GM19372 (cell line): ENCODE results near the gene NXPH4.

Experiments used
- ATAC-seq: cut with Tn5 transposase; IDR thresholded peaks from one replicate; pipeline ENCODE4 v1.9.1; 2021; ENCODE audit warnings: mild to moderate bottlenecking, low read depth, moderate library complexity; ENCODE audit not compliant: unreplicated experiment

The NXPH4 gene

DNA sequence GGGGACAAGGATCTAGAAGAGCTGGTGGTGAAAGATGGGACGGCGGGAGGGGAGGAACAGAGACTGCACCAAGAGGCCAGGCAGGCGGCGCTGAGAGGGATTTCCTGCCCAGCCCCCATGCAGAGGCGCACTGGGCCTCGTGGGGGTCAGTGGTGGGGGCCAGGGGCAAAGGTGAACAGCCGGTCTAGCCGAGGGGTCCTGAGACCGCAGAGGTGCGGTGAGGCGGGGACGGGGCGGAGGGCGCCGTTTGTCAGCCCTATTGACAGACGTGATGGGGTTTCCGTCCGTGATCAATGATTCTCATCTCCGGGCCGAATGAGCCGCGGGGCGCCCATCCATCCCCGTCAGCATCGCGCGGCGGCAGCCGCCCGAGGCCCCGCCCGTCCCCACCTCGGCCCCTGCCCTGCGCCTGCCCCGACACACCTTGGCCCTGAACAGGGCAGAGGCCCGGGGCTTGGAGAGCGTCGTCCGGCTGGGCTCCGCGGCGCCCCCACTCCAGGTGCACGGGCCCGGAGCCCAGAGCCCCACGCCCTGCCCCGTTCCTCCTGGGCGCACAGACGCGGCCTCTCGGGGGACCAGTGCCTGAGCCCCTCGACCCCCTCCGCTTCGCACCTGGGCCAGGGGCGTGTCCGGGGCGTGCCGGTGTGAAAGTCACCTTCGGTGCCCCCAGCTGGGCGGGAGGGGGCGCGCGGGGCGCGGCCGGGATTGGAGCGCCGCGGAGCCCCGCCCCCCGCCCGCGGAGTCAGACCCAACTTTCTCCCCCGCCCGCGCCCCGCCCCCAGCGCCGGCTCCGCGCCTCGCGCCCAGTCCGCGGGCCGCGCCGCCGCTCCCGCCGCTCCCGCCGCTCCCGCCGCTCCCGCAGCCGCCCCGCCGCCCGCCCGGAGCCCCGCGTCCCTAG, at the start of gene NXPH4:
TSS of gene NXPH4 (plus strand) at position 781 of the 898 bp plus-strand sequence. CDS start 176 bp downstream, outside the sequence.
- no peak for ATAC-seq

DNA sequence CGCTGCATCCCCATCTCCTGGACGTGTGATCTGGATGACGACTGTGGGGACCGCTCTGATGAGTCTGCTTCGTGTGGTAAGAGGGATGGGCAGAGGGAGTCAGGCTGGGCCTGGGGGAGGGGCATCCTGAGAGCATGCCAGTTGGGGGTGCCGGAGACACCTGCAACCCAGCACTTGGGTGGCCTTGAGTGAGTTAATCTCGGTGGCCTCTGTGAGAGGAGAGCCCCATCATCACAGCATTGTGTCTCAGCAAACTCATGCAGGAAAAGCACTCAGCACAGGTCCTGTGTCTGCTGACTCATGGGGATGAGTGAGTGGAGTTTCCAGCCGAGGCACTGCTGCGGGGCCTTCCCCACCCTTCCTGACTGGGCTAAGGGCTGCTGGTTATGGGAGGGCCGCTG, 49.6 kb upstream of the NXPH4 start:
- no peak for ATAC-seq

DNA sequence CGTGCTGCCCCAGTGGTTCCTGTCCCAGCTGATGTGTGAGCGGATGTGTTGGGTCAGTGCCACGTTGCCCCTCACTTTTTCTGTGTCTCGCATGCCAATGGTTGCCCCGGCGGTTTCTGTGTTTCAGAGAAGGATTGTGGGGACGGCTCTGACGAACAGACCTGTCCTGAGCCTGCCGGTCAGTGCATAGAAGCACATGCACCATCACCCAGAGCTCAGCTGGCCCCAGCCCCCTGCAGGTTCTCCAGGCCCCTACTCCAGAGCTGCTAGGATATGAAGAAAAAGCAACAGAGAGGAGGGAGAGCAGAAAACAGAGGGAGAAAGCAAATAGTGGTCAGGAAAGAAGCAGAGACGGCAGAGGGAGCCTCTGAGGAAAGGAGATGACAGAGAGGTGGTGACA, 48.5 kb upstream of the NXPH4 start:
- no peak for ATAC-seq

DNA sequence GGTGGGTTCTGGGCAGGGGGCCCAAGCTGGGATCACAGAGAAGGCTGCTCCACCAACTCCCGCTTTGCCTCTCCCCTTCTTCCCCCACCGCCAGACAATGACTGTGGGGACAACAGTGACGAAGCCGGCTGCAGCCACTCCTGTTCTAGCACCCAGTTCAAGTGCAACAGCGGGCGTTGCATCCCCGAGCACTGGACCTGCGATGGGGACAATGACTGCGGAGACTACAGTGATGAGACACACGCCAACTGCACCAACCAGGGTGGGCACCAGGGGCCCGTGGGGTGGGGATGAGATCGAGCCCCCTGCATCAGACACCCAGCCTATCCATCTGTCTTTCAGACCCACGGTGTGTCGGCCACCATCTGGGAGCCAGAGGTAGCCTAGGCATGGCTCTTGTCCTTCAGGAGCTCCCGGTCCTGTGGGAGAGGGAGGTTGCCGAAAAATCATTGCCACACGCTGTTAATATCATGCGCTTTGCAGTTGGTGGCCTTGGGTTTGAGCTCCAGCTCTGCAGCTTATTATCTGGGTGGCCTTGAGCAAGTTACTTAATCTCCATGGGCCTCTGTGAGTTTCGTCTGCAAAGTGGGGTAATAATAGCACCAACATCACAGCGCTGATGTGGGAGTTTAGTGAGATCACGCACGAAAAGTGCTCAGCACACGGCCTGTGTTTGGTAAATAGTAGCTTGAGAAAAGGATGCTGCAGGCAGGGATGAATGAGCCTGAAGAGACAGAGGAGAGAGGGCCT, 47.4 kb upstream of the NXPH4 start:
- no peak for ATAC-seq

DNA sequence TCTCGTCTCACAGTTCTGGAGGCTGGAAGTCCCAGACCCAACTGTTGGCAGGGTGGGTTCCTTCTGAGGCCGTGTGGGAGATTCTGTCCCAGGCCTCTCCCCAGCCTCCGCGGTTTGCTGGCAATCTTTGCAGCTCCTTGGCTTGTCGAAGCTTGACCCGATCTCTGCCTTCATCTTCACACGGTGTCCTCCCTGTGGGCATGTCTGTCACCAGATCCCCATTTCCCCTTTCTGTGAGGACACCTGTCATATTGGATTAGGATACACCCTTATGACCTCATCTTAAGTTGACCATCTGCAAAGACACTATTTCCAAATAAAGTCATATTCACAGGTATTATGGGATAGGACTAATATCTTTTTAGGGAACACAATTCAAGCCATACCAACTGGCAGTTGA, 46.6 kb upstream of the NXPH4 start:
- no peak for ATAC-seq

DNA sequence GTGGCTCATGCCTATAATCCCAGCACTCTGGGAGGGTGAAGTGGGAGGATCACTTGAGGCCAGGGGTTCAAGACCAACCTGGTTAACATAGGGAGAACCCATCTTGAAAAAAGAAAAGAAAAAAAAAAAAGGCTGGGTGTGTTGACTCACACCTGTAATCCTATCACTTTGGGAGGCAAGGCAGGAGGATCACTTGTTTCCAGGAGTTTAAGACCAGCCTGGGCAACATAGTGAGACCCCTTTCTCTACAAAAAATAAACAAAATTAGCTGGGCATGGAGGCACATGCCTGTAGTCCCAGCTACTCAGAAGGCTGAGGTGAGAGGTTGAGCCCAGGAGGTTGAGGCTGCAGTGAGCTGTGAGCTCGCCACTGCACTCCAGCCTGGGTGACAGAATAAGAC, 46.2 kb upstream of the NXPH4 start:
- ATAC-seq: no peak

DNA sequence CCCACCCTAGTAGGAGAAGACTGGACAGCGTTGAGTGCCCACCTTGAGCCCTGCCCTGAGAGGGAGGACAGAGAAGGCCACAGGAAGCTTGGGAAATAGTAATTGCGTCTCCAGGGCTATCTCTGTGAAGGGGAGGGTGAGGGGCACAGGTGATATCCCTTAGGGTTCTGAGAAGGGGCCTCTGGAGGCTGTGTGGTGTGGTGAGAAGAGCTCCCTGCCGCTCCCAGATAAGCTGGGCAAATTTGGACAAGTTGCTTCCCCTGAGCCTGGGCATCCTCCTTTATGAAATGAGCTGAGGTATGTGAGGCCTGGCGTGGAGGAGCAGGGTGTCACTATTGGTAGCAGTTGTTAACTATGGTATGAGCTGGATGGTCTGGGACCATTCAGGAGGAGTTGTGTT, 45.7 kb upstream of the NXPH4 start:
- ATAC-seq: no peak

DNA sequence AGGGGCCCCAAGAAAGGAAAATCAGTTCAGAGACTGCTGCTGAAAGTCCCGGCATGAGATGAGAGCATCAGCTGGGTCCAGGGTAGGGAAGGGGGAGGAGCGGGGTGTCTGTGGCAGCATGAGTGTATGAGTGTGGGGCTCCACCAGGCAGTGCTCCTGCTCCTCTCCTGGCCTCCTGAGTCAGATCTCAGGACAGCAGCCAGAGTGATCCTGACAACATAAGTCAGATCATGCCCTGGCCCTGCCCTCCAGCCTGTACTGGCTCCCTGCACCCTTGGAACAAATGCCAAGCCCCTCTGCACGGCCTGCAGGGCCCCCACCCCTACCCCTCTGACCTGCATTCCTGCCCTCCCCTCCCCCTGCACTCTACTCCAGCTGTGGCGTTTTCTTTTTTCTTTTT, 44.9 kb upstream of the NXPH4 start:
- ATAC-seq: no peak

DNA sequence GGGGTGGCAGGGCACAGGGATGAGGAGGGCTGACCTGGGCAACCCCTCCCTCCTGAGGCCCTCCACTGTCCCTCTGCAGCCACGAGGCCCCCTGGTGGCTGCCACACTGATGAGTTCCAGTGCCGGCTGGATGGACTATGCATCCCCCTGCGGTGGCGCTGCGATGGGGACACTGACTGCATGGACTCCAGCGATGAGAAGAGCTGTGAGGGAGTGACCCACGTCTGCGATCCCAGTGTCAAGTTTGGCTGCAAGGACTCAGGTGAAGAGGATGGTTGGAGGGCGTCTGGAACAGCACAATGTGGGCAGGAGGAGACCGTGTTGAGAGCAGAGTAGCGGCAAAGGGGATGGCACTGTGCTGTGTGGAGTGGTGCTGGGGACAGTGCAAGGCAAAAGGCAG, 43.5 kb upstream of the NXPH4 start:
- ATAC-seq: no peak

DNA sequence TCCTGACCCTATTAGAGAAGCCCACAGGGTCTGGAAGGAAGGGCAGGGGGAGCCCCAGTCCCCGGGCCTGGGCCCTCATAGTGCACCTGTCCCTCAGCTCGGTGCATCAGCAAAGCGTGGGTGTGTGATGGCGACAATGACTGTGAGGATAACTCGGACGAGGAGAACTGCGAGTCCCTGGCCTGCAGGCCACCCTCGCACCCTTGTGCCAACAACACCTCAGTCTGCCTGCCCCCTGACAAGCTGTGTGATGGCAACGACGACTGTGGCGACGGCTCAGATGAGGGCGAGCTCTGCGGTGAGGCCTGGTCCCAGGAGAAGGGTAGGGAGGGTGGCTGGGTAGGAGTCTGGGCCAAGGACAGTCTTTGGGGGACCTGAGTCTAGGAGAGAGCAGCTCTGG, 42.9 kb upstream of the NXPH4 start:
- ATAC-seq: no peak

DNA sequence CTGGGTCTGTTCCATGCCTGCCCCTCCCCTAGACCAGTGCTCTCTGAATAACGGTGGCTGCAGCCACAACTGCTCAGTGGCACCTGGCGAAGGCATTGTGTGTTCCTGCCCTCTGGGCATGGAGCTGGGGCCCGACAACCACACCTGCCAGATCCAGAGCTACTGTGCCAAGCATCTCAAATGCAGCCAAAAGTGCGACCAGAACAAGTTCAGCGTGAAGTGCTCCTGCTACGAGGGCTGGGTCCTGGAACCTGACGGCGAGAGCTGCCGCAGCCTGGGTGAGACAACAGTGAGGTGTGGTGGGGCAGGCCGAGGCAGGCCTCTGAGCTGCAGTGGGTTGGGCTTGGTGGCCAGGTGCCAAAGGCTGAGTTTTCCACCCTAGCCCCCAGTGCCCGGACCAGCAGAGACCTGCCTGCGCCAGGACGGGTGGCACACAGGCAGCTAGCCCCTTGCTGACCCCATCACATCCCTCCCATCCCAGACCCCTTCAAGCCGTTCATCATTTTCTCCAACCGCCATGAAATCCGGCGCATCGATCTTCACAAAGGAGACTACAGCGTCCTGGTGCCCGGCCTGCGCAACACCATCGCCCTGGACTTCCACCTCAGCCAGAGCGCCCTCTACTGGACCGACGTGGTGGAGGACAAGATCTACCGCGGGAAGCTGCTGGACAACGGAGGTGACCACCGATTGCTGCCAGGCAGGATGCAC, 41.0 kb upstream of the NXPH4 start:
- ATAC-seq: no peak

DNA sequence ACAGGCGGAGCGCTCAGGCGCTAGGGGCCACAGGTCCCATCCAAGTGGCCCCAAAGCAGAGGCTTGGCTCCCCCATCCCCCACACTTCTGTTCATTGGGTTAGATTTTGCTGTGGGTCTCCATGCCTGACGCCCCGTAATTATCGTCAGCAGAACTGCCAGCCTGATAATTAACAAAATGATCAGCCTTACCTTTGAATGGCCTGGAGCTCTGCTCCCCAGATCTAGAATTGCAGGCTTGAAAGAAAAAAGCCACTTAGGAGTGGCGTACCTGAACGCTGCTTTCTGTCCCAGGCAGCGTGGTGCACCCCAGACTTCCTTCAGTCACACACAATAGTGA, 40.5 kb upstream of the NXPH4 start:
- ATAC-seq: no peak

DNA sequence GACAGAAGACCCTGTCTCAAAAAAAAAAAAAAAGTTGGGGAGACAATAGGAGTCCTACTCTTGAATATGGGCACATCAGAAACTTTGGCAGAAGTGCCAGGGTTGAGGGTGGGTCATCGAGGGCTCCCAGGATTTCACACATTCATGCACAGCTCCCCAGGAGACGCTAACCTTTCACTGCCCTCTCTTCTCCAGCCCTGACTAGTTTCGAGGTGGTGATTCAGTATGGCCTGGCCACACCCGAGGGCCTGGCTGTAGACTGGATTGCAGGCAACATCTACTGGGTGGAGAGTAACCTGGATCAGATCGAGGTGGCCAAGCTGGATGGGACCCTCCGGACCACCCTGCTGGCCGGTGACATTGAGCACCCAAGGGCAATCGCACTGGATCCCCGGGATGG, 39.7 kb upstream of the NXPH4 start:
- ATAC-seq: no peak

DNA sequence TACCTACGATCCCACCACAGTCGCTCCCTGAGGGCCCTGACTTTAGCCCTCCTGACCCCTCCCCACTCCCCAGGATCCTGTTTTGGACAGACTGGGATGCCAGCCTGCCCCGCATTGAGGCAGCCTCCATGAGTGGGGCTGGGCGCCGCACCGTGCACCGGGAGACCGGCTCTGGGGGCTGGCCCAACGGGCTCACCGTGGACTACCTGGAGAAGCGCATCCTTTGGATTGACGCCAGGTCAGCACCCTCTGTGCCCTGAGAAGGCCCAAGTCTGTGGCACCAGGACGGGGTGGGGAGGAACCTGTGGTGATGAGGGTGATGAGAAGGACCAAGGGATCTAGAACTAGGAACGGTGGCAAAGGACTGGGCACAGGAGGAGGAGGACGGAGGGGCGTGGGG, 39.2 kb upstream of the NXPH4 start:
- no peak for ATAC-seq

DNA sequence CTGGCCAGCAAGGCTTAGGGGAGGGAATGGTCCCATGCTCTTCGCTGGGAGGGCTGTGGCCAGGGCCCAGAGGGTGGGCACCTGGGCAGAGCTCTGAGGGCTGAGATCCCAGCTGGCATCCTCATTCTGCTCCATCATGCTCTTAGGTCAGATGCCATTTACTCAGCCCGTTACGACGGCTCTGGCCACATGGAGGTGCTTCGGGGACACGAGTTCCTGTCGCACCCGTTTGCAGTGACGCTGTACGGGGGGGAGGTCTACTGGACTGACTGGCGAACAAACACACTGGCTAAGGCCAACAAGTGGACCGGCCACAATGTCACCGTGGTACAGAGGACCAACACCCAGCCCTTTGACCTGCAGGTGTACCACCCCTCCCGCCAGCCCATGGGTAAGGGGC, 38.4 kb upstream of the NXPH4 start:
- no peak for ATAC-seq

DNA sequence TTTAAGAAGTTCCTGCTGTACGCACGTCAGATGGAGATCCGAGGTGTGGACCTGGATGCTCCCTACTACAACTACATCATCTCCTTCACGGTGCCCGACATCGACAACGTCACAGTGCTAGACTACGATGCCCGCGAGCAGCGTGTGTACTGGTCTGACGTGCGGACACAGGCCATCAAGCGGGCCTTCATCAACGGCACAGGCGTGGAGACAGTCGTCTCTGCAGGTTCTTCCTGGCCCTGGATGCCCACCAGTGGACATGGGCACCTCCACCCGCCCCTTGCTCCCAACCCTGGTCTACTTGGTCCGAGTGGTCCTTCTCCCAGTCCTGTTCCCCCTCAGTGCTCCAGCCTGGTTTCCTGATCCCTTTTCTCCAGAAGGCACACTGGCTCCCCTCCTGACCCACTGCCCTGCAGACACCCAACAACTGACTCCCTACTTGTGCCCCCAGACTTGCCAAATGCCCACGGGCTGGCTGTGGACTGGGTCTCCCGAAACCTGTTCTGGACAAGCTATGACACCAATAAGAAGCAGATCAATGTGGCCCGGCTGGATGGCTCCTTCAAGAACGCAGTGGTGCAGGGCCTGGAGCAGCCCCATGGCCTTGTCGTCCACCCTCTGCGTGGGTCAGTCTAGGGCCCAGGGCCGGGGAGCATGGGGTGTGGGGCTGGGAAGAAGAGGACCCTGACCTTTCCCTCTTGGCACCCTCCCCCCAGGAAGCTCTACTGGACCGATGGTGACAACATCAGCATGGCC, 37.1 kb upstream of the NXPH4 start:
- no peak for ATAC-seq

DNA sequence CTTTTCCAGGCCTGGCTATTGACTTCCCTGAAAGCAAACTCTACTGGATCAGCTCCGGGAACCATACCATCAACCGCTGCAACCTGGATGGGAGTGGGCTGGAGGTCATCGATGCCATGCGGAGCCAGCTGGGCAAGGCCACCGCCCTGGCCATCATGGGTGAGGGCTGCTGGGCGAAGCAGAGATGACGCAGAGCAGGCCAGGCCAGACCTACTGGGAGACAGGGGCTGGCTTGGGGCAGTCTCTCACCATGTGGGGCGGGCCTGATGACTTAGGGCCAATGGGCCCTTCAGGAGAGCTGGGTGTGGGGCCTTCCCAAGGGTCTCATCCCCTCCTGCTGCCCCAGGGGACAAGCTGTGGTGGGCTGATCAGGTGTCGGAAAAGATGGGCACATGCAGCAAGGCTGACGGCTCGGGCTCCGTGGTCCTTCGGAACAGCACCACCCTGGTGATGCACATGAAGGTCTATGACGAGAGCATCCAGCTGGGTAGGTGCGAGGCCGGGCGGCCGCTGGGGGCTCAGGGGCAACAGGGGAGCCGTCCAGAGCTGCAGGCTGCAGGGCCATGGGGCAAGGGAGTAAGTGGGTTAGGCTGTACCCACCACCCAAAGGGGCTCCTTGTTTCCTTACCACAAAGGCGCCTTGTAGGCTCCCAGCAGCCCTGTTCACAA, 36.1 kb upstream of the NXPH4 start:
- ATAC-seq: no peak

DNA sequence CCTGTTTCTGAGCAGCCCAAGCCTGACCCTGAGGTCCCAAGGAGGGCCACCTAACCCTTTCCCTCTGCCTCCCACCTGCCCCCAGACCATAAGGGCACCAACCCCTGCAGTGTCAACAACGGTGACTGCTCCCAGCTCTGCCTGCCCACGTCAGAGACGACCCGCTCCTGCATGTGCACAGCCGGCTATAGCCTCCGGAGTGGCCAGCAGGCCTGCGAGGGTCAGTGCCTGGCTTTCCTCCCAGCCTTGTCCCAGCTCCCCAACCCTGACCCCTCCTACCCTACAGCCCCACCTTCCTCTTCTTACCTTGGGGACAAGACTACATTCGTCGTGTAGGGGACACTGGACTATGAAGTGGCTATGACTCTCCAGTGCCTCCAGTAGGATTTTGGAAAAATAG, 35.5 kb upstream of the NXPH4 start:
- ATAC-seq: no peak

DNA sequence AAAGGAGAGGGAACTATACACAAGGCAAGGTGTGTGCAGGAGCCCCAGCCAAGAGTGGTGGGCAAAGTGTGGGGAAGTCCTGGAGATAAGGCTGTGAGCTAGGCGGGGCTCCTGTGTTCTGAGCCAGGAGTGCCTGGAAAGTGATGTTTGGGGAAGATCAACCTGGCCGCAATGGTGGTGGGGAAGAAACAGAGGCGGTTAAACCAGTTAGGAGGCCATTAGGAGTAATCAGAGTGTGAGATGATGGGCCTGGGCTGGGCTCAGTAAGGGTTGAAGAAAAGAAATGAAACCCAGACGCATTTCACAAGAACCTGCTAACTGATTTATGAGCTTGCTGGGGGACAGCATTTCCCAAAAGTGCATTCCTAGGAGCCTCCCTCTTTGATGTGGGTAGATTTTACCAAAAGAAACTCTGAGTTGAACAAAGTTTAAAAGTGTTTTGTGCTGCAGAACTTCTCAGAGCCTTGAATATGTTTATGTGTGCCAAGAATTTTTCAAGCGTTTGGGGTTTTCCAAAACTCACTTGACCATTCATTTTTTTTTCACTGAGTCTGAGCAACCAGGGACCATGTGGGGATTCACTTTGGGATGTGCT, 34.9 kb upstream of the NXPH4 start:
- ATAC-seq: no peak
